ENCODE results near the gene AMBN. TPM values are rescaled to one million over a fixed set of nuclear protein-coding genes. Genes with fewer than 3 reads are reported as not detected.

Gene AMBN
- total RNA-seq, 1 experiment from 2014 or later: not detected

GRCh38 chr4:70637239-70637913 is 45.3 kb downstream of the AMBN start:
- no peak for ATAC-seq
- ChIA-PET POLR2A (no interaction called here), RAD21 (ENCODE audit: low non-redundant PET in 1 of 2, low total read pairs in 2 of 2, uncharacterized antibody in 2 of 2, unreplicated experiment in 2 of 2) (no interaction called here), CTCF (interaction anchor here (1.3 kb wide), 1 partner anchor 36 kb away, joined by 3 read pairs; no protein-coding TSS in a partner anchor)
- no TSS peak for BruUV-seq (replicated peaks)
- no peaks in the 10 kb centered on the region for H3K79me2 ChIP-seq (ENCODE audit: insufficient read depth, low read length)
- H4K20me1 ChIP-seq (ENCODE audit: insufficient read depth): no peaks in the 10 kb centered on the region
- H3K4me3 ChIP-seq (replicated peaks in 1 of 2; ENCODE audit: low read depth in 1 of 2, low read length in 2 of 2): no peak overlapping the region
- TF ChIP-seq EZH2 (IDR thresholded peaks at IDR 0.05): no peak
- no peak for TF ChIP-seq ZNF274 (IDR thresholded peaks at IDR 0.05; ENCODE audit: low read depth, low read length)
- no peak for TF ChIP-seq FOSL1 (IDR thresholded peaks at IDR 0.05; ENCODE audit: low read depth)
- TF ChIP-seq SP1 (IDR thresholded peaks at IDR 0.05; ENCODE audit: low read depth): no peak
- no peak for TF ChIP-seq ZFX (IDR thresholded peaks at IDR 0.05)
- TF ChIP-seq CBX3 (IDR thresholded peaks at IDR 0.05; ENCODE audit: low read depth): no peak
- DNase-seq (ENCODE audit: low read depth, low spot score): no peak
- H2AFZ ChIP-seq (ENCODE audit: low read depth, low read length, poor library complexity, severe bottlenecking): peak overlapping the region; percentile 39
- intact Hi-C loops (cut with micrococcal nuclease): no loop called here
- H3K27me3 ChIP-seq (ENCODE audit: insufficient read depth, low read length): no peaks in the 10 kb centered on the region
- peaks cover 5 to 7% of the 10 kb centered on the region in 2 experiments for H3K4me1 ChIP-seq (ENCODE audit: control insufficient read depth in 1 of 2, insufficient read depth in 2 of 2, low read length in 2 of 2)
- no peak overlapping the region for H3K9ac ChIP-seq (ENCODE audit: low read length)
- no peak overlapping the region for H3K27ac ChIP-seq (ENCODE audit: low read depth, low read length)
- no peaks in the 10 kb centered on the region for H3K9me3 ChIP-seq (ENCODE audit: control insufficient read depth in 1 of 2, insufficient read depth in 1 of 2, low read depth in 1 of 2, low read length in 2 of 2)
- H3K4me2 ChIP-seq (ENCODE audit: low read length): no peak overlapping the region
- H3K36me3 ChIP-seq (ENCODE audit: control insufficient read depth in 1 of 2, insufficient read depth in 2 of 2, low read length in 2 of 2): no peaks in the 10 kb centered on the region
- H3K9me2 ChIP-seq (ENCODE audit: insufficient read depth): no peaks in the 10 kb centered on the region

DNA sequence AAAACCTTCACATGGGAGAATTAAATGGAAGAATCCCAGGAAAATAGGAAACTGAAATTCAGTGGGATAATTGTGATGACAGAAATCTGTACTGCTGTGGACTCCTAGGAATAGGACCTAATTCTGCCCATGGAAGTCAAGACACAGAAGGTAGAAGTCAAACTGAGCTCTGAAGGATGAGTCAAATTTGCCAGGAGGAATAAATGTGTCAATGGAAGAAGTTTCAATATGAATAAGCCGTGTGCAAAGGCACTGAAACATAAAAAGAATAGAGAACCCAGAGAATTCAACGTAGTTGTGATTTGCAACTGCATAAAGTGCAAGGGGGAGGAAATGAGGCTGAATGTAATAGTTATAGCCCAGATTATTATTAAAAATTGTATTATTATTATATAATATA is 48.1 kb downstream of the AMBN start:
- intact Hi-C loops (cut with micrococcal nuclease): no loop called here
- ATAC-seq (no peak), DNase-seq (ENCODE audit: low read depth, low spot score) (no peak)
- no peaks in the 10 kb centered on the region for H3K36me3 ChIP-seq (ENCODE audit: control insufficient read depth in 1 of 2, insufficient read depth in 2 of 2, low read length in 2 of 2)
- H3K4me3 ChIP-seq (replicated peaks in 1 of 2; ENCODE audit: low read depth in 1 of 2, low read length in 2 of 2): no peak overlapping the region
- no peaks in the 10 kb centered on the region for H3K9me3 ChIP-seq (ENCODE audit: control insufficient read depth in 1 of 2, insufficient read depth in 1 of 2, low read depth in 1 of 2, low read length in 2 of 2)
- no peak overlapping the region for H3K4me2 ChIP-seq (ENCODE audit: low read length)
- BruUV-seq (replicated peaks): no TSS peak
- ChIA-PET POLR2A (no interaction called here), RAD21 (ENCODE audit: low non-redundant PET in 1 of 2, low total read pairs in 2 of 2, uncharacterized antibody in 2 of 2, unreplicated experiment in 2 of 2) (no interaction called here), CTCF (no interaction called here)
- no peak overlapping the region for H2AFZ ChIP-seq (ENCODE audit: low read depth, low read length, poor library complexity, severe bottlenecking)
- no peaks in the 10 kb centered on the region for H3K79me2 ChIP-seq (ENCODE audit: insufficient read depth, low read length)
- H3K9me2 ChIP-seq (ENCODE audit: insufficient read depth): no peaks in the 10 kb centered on the region
- no peaks in the 10 kb centered on the region for H3K27me3 ChIP-seq (ENCODE audit: insufficient read depth, low read length)
- no peaks in the 10 kb centered on the region for H3K4me1 ChIP-seq (ENCODE audit: control insufficient read depth in 1 of 2, insufficient read depth in 2 of 2, low read length in 2 of 2)
- no peaks in the 10 kb centered on the region for H4K20me1 ChIP-seq (ENCODE audit: insufficient read depth)
- H3K9ac ChIP-seq (ENCODE audit: low read length): no peak overlapping the region
- H3K27ac ChIP-seq (ENCODE audit: low read depth, low read length): no peak overlapping the region
- no peak for TF ChIP-seq SIN3A (IDR thresholded peaks at IDR 0.05; ENCODE audit: low read depth)
- TF ChIP-seq YY1 (IDR thresholded peaks at IDR 0.05; ENCODE audit: extremely low read depth, insufficient replicate concordance, low read depth, low read length): no peak
- no peak for TF ChIP-seq JUND (IDR thresholded peaks at IDR 0.05)
- no peak for TF ChIP-seq ZBTB33 (IDR thresholded peaks at IDR 0.05; ENCODE audit: extremely low read depth, insufficient replicate concordance, low read length)
- TF ChIP-seq SRF (IDR thresholded peaks at IDR 0.05; ENCODE audit: low read depth): no peak
- no peak for TF ChIP-seq EZH2phosphoT487 (IDR thresholded peaks at IDR 0.05; ENCODE audit: borderline replicate concordance)
- TF ChIP-seq EGR1 (IDR thresholded peaks at IDR 0.05; ENCODE audit: low read depth): no peak
- no peak for TF ChIP-seq SP1 (IDR thresholded peaks at IDR 0.05; ENCODE audit: low read depth)
- no peak for TF ChIP-seq TCF7L2 (IDR thresholded peaks at IDR 0.05; ENCODE audit: borderline replicate concordance, extremely low read depth, insufficient read depth, insufficient read length)
- TF ChIP-seq POLR2AphosphoS5 (IDR thresholded peaks at IDR 0.05; ENCODE audit: low read depth, low read length): no peak
- no peak for TF ChIP-seq FOSL1 (IDR thresholded peaks at IDR 0.05; ENCODE audit: low read depth)
- TF ChIP-seq, protein P1, sequence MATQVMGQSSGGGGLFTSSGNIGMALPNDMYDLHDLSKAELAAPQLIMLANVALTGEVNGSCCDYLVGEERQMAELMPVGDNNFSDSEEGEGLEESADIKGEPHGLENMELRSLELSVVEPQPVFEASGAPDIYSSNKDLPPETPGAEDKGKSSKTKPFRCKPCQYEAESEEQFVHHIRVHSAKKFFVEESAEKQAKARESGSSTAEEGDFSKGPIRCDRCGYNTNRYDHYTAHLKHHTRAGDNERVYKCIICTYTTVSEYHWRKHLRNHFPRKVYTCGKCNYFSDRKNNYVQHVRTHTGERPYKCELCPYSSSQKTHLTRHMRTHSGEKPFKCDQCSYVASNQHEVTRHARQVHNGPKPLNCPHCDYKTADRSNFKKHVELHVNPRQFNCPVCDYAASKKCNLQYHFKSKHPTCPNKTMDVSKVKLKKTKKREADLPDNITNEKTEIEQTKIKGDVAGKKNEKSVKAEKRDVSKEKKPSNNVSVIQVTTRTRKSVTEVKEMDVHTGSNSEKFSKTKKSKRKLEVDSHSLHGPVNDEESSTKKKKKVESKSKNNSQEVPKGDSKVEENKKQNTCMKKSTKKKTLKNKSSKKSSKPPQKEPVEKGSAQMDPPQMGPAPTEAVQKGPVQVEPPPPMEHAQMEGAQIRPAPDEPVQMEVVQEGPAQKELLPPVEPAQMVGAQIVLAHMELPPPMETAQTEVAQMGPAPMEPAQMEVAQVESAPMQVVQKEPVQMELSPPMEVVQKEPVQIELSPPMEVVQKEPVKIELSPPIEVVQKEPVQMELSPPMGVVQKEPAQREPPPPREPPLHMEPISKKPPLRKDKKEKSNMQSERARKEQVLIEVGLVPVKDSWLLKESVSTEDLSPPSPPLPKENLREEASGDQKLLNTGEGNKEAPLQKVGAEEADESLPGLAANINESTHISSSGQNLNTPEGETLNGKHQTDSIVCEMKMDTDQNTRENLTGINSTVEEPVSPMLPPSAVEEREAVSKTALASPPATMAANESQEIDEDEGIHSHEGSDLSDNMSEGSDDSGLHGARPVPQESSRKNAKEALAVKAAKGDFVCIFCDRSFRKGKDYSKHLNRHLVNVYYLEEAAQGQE (IDR thresholded peaks at IDR 0.05; ENCODE audit: low read depth): no peak
